Activated CD8-positive, alpha-beta memory T cell treated with anti-CD3 and anti-CD28 coated beads, Interleukin-2, amount 50 U/mL, for 4 hours (primary cell): ENCODE results near the gene MED29.
A peak's percentile ranks its signal among the peaks of the same experiment; 100 is the strongest.

ENCODE experiments used
- DNase-seq: peaks from one replicate; pipeline ENCODE4 v3.0.0-alpha.2; 2020

MED29 gene

GRCh38 chr19:39399668-39400050, 8.5 kb downstream of the MED29 start:
- no peak for DNase-seq

DNA sequence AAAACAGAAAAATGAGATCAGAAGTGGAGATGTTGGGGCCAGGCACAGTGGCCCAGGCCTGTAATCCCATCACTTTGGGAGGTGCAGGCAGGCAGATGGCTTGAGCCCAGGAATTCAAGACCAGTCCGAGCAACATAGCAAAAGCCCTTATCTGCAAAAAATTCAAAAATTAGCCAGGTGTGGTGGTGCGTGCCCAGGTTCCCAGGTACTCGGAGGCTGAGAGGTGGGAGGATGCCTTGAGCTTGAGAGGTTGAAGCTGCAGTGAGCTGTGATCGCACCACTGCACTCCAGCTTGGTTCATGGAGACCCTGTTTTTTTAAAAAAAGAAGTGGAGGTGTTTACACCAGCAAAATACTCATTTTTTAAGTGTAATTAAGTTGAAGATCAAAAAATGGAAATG, 8.9 kb downstream of the MED29 start:
- no peak for DNase-seq

GRCh38 chr19:39401070-39401548, 9.9 kb downstream of the MED29 start:
- peak; percentile 32 for DNase-seq

DNA sequence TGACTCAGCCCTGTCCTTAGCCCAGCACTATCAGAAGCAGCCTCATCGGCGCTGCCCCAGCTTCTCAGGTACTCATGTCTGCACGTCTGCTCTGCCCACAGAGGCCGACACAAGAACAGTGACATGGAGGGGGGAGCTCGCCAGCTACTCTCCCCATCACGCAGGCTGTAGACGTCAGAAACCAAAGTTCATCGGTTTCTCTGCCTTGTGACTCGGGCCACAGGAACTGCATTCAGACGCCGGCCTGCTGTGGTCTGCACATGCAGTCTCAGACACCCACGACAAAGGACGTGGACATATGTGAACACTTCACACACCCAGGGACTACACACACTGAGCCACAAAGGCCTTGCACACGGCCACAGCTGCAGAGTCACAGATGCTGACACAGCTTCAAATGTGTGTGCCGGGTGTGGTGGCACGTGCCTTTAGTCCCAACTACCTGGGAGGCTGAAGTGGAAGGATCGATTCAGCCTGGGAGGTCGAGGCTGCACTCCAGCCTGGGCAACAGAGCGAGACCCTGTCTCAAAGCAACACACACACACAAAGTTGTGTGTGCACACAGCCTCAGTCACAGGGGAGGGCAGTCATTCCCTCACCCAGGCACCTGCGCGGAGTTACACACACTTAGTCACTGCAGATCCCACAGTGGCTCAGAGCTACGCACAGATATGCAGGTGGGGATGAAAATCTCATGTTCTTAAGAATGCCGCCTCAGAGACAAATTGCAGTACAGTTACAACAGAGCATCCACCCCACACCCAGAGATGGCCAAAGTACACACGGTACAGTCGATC, 10.6 kb downstream of the MED29 start:
- peak; percentile 81 for DNase-seq

- peak; percentile 81 for DNase-seq
Measured at GRCh38 chr19:39402346-39403300, 11.4 kb downstream of the MED29 start.

DNA sequence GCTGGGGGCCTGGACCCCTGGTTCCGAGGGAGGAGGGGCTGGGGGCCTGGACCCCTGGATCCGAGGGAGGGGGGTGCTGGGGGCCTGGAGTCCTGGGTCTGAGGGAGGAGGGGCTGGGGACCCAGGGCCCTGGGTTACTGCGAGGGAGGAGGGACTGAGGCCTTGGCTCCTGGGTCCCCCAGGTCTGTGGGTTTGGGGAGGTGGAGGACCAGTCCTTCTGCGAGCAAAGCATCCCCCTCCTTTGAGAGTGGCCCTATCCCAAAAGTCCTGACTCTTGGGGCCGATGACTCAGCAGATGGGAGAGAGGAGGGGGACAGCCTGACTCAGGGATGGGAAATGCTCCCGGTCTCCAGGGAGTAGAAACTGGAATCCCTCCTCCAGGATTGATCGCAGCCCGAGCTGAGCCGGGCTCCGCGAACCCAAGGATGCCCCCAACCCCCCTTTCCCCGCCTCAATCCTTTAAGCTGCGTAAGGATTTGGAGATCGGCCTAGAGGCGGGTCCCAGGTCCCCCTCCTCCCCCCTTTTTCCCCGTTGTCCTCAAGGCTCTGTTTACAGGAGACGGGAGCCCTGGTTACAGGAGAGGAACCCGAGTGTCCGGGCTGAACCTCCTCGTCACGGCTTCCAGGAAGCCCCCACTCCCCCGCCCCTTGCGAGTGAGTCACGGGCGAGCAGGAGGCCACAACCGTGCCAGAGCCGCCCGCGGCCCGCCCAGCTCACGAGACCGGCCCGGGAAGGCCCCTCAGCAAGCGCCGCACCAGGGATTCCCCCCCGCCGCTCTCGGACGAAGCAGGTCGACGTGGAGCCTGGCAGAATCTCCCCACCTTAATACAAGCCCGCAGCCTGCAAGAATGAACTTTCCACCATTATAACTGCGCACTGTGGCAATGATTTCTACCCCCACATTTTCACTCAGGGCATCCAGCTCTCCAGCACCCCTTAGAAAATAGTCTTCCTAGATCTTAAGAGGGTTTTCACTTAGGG, 12.4 kb downstream of the MED29 start:
- DNase-seq = peak; percentile 97

DNA sequence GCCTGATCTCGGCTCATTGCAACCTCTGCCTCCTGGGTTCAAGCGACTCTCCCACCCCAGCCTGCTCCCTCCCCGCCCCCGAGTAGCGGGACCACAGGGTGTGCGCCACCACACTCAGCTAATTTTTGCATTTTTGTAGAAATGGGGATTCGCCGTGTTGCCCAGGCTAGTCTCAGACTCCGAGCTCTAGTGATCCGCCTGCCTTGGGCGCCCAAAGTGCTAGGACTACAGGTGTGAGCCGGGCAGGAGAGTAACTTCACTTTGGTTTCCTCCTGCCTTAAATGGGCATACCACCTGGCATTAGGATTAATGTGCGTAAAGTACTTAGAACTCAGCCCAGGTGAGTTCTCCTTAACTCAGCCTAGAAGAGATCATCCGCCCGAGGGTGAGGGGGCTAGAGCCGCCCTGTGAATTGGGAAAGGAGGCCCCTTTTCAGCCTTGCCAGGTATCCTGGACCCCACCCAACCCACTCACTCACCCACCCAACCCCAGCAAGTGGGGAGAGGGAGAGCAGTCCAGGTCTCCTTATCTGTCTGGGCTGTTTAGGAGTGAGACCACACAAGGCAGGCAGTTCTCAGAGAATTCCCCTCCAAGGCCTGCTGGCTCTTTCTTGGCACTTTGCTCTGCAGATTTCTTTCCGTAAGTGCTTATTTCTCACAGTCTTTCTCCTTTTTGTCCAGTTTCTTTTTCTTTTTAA, 14.2 kb downstream of the MED29 start:
- DNase-seq = no peak

- peak; percentile 93 for DNase-seq
Measured at GRCh38 chr19:39405958-39406655, 14.9 kb downstream of the MED29 start.

DNA sequence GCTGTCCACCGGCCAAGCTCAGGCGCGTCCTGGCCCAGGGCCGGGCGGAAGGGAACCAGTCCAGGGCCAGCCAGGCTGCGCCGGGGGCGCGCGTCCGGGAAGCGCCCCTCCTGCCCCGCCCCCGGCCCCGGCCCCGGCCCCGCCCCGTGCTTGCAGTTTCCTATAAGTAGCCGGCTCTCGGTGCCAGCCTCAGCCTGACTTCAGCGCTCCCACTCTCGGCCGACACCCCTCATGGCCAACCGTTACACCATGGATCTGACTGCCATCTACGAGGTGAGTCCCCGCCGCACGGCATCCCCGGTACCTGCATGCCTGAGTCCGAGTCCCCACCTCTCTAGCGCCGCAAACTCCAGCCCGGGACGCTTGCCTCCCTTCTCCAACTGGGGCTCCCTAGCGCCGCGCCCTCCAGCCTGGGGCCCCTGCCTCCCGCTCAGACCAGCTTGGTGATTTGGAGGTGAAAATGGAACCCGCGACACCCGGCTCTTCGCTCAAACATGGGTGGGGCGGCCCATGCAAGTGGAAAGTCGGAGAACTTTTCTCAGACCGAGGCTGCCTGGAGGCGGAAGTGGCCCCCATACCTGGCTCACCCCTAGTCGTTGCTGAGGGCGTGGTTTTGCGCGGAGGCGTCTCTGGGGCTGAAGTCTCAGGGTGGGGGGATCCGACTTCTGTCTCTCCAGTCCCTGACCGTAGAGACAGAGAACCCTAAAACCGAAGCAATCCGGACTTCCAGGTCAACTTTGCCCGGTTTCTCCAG, 15.7 kb downstream of the MED29 start, which contains the start of gene ZFP36:
Gene ZFP36, plus strand, starts transcription at position 192 of the 754 bp plus-strand sequence. Its CDS starts 58 bp downstream, at position 250.
- peak; percentile 87 for DNase-seq

GRCh38 chr19:39407410-39407659, 16.2 kb downstream of the MED29 start:
- DNase-seq = no peak

DNA sequence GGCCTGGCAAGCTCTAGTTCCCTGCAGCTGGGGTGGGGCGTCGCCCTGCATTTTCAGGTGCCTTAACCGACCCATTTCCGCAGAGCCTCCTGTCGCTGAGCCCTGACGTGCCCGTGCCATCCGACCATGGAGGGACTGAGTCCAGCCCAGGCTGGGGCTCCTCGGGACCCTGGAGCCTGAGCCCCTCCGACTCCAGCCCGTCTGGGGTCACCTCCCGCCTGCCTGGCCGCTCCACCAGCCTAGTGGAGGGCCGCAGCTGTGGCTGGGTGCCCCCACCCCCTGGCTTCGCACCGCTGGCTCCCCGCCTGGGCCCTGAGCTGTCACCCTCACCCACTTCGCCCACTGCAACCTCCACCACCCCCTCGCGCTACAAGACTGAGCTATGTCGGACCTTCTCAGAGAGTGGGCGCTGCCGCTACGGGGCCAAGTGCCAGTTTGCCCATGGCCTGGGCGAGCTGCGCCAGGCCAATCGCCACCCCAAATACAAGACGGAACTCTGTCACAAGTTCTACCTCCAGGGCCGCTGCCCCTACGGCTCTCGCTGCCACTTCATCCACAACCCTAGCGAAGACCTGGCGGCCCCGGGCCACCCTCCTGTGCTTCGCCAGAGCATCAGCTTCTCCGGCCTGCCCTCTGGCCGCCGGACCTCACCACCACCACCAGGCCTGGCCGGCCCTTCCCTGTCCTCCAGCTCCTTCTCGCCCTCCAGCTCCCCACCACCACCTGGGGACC, 16.6 kb downstream of the MED29 start:
- peak; percentile 58 for DNase-seq

DNA sequence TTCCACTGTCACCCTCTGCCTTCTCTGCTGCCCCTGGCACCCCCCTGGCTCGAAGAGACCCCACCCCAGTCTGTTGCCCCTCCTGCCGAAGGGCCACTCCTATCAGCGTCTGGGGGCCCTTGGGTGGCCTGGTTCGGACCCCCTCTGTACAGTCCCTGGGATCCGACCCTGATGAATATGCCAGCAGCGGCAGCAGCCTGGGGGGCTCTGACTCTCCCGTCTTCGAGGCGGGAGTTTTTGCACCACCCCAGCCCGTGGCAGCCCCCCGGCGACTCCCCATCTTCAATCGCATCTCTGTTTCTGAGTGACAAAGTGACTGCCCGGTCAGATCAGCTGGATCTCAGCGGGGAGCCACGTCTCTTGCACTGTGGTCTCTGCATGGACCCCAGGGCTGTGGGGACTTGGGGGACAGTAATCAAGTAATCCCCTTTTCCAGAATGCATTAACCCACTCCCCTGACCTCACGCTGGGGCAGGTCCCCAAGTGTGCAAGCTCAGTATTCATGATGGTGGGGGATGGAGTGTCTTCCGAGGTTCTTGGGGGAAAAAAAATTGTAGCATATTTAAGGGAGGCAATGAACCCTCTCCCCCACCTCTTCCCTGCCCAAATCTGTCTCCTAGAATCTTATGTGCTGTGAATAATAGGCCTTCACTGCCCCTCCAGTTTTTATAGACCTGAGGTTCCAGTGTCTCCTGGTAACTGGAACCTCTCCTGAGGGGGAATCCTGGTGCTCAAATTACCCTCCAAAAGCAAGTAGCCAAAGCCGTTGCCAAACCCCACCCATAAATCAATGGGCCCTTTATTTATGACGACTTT, 17.4 kb downstream of the MED29 start:
- DNase-seq = no peak

DNA sequence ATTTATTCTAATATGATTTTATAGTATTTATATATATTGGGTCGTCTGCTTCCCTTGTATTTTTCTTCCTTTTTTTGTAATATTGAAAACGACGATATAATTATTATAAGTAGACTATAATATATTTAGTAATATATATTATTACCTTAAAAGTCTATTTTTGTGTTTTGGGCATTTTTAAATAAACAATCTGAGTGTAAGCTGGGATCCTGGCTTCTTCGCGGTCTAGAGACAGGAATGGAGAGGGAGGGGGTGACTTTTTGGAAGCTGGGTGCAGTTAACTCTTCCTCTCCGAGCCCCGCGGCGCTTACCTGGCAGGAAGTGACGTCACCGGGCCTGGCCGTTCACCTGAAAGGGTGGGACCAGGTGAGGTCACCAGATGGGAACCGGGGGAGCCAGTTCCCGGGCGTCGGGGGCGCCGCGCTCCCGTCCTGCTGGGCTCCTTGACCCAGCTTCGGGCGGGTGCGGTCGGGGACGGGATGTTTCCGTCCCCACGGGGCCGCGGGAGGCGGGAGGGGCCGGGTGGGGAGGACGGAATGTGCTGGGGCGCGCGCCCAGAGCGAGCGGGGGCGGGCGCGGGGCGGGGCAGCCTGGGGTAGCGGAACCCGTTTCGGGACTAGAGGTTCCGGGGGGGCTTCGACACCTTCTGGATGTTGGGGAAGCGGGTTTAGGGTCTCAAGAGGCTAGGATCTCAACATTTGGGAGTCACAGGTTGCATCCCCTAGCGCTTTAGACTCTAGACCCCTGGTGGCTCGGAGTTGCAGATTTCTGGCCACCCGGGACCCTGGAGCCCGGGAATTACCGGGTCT, 18.2 kb downstream of the MED29 start:
- DNase-seq = peak; percentile 84

DNA sequence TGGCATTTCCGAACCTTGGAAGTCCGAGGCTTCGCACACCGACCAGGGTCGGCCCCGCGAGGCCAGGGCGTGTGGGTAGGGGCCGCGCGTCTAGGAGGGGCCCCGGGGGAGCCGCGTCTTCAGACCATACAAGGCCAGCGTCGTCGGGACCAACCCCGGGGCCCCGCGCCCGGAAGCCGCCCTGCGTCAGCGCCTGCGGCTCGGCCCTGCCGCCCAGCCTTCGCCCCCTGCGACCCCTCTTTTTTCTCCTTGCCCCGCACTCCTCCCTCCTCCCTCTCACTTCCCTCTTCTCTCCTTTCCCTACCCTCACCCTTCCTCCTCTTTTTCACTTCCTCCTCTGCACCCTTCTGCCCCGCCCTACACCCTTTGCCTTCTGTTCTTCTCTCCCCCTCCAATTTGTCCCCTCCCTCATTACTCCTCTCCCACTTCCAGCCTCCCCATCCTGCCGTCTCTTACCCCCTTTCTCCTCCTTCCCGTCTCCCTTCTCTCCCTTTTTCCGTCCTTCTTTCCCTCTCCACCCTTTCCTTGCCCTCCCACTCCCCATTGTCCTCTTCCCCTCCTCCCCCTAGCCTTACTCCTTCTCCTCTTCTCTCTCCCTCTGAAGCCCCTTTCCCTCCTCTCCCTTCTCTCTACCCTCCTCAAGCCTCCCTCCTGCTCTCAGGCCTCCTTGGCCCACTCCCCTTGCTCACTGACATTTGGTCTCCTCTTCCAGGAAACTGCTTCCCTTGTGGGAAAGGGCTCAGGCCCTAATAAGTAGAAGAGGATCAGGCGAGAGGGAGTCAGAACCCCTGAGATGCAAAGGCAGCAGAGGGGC, 19.0 kb downstream of the MED29 start:
- DNase-seq = peak; percentile 67

DNA sequence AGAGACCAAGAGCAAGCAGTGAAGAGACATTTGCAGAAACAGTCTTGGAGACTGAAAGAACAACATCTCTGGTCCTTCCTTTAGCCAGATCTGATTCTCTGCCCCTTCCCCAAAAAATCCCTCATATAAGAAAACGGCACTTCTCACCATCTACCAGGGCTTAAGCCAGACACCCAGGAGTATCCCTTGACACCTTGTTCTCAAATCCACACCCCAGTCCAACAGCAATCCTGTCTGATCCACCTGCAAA, 19.6 kb downstream of the MED29 start:
- no peak for DNase-seq

- DNase-seq = no peak
Measured at GRCh38 chr19:39411081-39411831, 20.1 kb downstream of the MED29 start.

- peak; percentile 92 for DNase-seq
Measured at GRCh38 chr19:39411832-39412099, 20.6 kb downstream of the MED29 start.
